Measurements from ENCODE around the gene OGFOD3.

- TF ChIP-seq CTCF (IDR thresholded peaks at IDR 0.05; ENCODE audit: poor library complexity) (no peak), EZH2 (IDR thresholded peaks at IDR 0.05; ENCODE audit: borderline replicate concordance) (no peak)
Observed at GRCh38 chr17:82437325-82437668, 18.9 kb upstream of the OGFOD3 start.

Data from hepatocyte (in vitro differentiated cells).